ENCODE measurements around the gene KRTAP10-8. TPM values are rescaled to one million over a fixed set of nuclear protein-coding genes. Genes with fewer than 3 reads are reported as not detected.

The KRTAP10-8 gene
- total RNA-seq, 1 donor from 2014 or later, result not detected

DNA sequence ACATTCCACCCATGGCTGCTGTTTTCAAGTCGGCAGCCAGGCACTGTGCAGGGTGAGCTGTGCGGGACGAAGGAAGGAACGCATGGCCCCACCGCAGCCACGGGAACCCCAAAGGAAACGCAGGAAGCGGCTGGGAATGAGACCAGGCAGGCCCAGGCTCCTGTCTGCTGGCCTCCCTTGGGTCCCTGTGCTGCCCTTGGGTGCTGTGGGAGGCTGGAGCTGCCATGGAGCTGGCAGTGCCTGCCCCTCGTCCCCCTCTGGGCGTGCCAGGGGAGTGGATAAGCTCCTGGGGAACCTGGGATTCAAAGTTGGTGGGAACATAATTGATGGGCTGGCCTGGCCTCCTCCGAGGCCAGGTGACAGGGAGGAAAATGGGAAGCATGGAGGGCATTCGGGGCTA, 43.6 kb upstream of the KRTAP10-8 start:
- H3K4me3 Mint-ChIP-seq (ENCODE audit: unreplicated experiment), result no peak overlapping the region

DNA sequence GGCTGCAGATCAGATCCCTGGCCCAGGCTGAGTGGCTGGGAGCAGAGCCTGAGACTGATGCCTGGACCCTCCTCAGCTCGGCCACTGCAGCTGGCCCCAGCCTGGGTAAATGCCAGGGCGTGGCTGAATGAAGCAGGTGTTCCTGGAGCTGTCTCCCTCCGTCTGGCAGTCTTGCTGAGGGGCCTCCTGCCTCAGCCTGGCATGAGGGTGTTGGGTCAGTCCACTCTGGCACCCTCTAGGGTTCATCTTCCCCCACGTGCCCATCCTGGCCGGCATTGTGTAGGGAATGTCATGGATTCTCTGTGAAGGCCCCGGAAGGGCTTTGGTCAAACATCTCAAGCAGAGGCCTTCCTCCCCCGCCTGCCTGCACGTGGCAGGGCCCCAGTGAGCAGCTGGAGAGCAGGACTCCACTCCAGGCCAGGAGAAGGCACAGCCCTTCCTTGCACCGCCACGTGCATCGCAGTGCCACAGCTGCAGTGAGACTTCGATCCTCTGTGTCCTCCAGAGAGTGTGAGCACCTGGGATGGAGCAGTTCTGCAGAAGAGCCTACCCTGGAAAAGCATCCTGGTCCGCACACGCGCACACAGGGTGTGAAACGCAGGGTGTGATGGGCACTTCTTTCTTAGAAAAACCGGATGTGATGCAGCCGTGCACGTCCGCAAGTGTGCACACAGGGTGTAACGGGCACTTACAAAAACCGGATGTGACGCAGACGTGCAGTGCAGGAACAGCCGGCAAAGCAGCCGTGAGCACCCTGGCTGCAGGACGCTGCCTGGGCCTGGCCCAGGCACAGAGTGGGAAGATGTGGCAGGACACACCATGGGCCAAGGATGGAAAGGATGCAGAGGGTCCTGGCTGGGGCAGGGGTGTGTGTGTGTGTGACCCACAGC, 43.0 kb upstream of the KRTAP10-8 start:
- H3K4me1 Mint-ChIP-seq (ENCODE audit: low read depth), result peaks cover 6% of the 10 kb centered on the region
- H3K4me3 Mint-ChIP-seq (ENCODE audit: unreplicated experiment), result no peak overlapping the region
- peaks cover 18% of the 10 kb centered on the region for H3K9me3 Mint-ChIP-seq (ENCODE audit: low read depth)
- no peak for DNase-seq (ENCODE audit: low spot score)
- TF ChIP-seq, protein P1, sequence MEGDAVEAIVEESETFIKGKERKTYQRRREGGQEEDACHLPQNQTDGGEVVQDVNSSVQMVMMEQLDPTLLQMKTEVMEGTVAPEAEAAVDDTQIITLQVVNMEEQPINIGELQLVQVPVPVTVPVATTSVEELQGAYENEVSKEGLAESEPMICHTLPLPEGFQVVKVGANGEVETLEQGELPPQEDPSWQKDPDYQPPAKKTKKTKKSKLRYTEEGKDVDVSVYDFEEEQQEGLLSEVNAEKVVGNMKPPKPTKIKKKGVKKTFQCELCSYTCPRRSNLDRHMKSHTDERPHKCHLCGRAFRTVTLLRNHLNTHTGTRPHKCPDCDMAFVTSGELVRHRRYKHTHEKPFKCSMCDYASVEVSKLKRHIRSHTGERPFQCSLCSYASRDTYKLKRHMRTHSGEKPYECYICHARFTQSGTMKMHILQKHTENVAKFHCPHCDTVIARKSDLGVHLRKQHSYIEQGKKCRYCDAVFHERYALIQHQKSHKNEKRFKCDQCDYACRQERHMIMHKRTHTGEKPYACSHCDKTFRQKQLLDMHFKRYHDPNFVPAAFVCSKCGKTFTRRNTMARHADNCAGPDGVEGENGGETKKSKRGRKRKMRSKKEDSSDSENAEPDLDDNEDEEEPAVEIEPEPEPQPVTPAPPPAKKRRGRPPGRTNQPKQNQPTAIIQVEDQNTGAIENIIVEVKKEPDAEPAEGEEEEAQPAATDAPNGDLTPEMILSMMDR (IDR thresholded peaks at IDR 0.05), result no peak
- no peak overlapping the region for H3K27ac Mint-ChIP-seq (ENCODE audit: unreplicated experiment)
- peaks cover 2% of the 10 kb centered on the region for H3K36me3 Mint-ChIP-seq (ENCODE audit: low read depth)
- peaks cover 22% of the 10 kb centered on the region for H3K27me3 Mint-ChIP-seq (ENCODE audit: low read depth)

More for the DNA sequence above, 43.6 kb upstream of the KRTAP10-8 start:
- H3K27me3 Mint-ChIP-seq (ENCODE audit: low read depth), result peaks cover 23% of the 10 kb centered on the region
- peaks cover 5% of the 10 kb centered on the region for H3K4me1 Mint-ChIP-seq (ENCODE audit: low read depth)
- H3K9me3 Mint-ChIP-seq (ENCODE audit: low read depth), result peaks cover 21% of the 10 kb centered on the region
- H3K36me3 Mint-ChIP-seq (ENCODE audit: low read depth), result peaks cover 2% of the 10 kb centered on the region
- TF ChIP-seq, protein P1 (IDR thresholded peaks at IDR 0.05), result no peak
- DNase-seq (ENCODE audit: low spot score), result no peak
- no peak overlapping the region for H3K27ac Mint-ChIP-seq (ENCODE audit: unreplicated experiment)

DNA sequence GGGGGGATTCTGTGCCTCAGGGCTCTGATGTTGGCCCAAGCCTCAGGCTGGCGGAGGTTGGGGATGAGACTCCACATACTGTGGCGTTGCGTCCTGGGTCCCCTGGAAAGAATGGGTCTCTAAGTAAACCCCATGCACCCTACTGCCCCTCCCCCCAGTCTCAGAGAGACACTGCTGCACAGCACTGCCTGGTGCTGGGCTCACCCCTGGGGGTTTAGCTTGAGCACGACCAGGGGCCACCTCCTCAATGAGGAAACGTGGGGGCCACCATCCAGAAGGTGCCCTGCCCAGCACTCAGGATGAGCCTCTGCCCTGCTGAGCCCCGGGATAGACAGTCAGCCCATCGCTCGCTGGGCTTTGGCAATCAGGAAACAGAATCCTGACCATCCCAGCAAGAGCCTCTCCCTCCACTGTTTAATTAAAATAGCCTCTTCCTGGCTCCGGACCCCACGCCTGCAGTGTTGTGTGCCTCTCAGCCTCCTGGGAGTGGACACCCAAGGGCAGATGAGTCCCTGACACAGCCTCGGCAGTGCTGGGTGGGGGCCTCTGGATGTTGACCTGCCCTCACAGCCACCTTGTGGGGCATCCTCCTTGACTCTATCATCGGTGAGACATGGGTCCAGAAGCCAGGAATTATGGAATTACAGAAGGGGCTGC, 41.9 kb upstream of the KRTAP10-8 start:
- peaks cover 27% of the 10 kb centered on the region for H3K27me3 Mint-ChIP-seq (ENCODE audit: low read depth)
- peaks cover 15% of the 10 kb centered on the region for H3K9me3 Mint-ChIP-seq (ENCODE audit: low read depth)

DNA sequence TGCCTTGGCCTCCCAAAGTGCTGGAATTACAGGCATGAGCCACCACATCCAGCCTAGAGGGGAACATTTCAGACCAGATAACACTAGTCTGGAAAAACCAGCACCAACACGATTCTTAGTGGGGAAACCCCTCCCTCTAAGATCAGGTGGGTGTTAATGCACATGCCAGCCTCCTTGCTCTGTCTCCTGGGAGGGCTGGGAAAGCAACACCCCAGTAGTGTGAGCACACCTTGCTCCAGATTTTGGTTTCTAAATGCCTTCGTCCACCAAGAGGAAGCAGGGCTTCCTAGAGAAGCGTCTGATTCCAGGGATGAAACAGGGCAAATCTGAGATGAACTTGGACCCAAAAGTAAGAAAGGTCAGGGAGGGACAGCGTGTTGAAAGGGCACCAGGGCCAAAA, 40.6 kb upstream of the KRTAP10-8 start:
- Mint-ChIP-seq H3K27ac (ENCODE audit: unreplicated experiment) (no peak overlapping the region), H3K4me1 (ENCODE audit: low read depth) (peaks cover 6% of the 10 kb centered on the region), H3K9me3 (ENCODE audit: low read depth) (peaks cover 15% of the 10 kb centered on the region), H3K27me3 (ENCODE audit: low read depth) (peaks cover 27% of the 10 kb centered on the region), H3K4me3 (ENCODE audit: unreplicated experiment) (no peak overlapping the region), H3K36me3 (ENCODE audit: low read depth) (peaks cover 2% of the 10 kb centered on the region)
- no peak for DNase-seq (ENCODE audit: low spot score)
- TF ChIP-seq, protein P1 (IDR thresholded peaks at IDR 0.05), result no peak

More for the DNA sequence above, 41.9 kb upstream of the KRTAP10-8 start:
- Mint-ChIP-seq H3K36me3 (ENCODE audit: low read depth) (peaks cover 2% of the 10 kb centered on the region), H3K4me3 (ENCODE audit: unreplicated experiment) (no peak overlapping the region), H3K4me1 (ENCODE audit: low read depth) (peaks cover 6% of the 10 kb centered on the region), H3K27ac (ENCODE audit: unreplicated experiment) (no peak overlapping the region)
- peak; percentile 83 for DNase-seq (ENCODE audit: low spot score)
- TF ChIP-seq, protein P1 (IDR thresholded peaks at IDR 0.05), result no peak
